Renal cortex interstitium (tissue), 15 donors: ENCODE data around the gene RAPH1. TPM values are rescaled to one million over a fixed set of nuclear protein-coding genes. Genes with fewer than 3 reads are reported as not detected.

Experiments used
- DNase-seq, 11 donors: peaks; one replicate each; pipeline ENCODE4 v3.0.0-alpha.2; 2013; ENCODE audit warnings: low read depth in 9 of 11, low spot score in 4 of 11; ENCODE audit errors: extremely low read depth in 1 of 11
- long read RNA-seq, 16 experiments: transcript quantifications; one replicate each; lab custom pipeline, GENCODE V29; 2026
- polyA plus RNA-seq, 3 donors: library from polyadenylated mRNA; unstranded; fragments of 120-200 nt; gene quantifications; one replicate each; pipeline ENCODE4 v1.2.1, GENCODE V29; 2013; ENCODE audit not compliant: insufficient read length in 3 of 3

The RAPH1 gene, protein sequence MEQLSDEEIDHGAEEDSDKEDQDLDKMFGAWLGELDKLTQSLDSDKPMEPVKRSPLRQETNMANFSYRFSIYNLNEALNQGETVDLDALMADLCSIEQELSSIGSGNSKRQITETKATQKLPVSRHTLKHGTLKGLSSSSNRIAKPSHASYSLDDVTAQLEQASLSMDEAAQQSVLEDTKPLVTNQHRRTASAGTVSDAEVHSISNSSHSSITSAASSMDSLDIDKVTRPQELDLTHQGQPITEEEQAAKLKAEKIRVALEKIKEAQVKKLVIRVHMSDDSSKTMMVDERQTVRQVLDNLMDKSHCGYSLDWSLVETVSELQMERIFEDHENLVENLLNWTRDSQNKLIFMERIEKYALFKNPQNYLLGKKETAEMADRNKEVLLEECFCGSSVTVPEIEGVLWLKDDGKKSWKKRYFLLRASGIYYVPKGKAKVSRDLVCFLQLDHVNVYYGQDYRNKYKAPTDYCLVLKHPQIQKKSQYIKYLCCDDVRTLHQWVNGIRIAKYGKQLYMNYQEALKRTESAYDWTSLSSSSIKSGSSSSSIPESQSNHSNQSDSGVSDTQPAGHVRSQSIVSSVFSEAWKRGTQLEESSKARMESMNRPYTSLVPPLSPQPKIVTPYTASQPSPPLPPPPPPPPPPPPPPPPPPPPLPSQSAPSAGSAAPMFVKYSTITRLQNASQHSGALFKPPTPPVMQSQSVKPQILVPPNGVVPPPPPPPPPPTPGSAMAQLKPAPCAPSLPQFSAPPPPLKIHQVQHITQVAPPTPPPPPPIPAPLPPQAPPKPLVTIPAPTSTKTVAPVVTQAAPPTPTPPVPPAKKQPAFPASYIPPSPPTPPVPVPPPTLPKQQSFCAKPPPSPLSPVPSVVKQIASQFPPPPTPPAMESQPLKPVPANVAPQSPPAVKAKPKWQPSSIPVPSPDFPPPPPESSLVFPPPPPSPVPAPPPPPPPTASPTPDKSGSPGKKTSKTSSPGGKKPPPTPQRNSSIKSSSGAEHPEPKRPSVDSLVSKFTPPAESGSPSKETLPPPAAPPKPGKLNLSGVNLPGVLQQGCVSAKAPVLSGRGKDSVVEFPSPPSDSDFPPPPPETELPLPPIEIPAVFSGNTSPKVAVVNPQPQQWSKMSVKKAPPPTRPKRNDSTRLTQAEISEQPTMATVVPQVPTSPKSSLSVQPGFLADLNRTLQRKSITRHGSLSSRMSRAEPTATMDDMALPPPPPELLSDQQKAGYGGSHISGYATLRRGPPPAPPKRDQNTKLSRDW
- polyA plus RNA-seq = 10 to 100 TPM; 16.8 to 19.8 (median 17.4) TPM
- long read RNA-seq, donor 1 = 0 reads
- long read RNA-seq, donor 2 = 0 reads
- long read RNA-seq, donor 3, full-length matches to known transcripts = 2 of 108 reads
- long read RNA-seq, donor 3, partial matches to known transcripts = 106 of 108 reads
- long read RNA-seq, donor 3, other reads (novel, unspliced or antisense) = 0 of 108 reads
- long read RNA-seq, donor 4 = 0 reads
- long read RNA-seq, donor 5 = 0 reads
- long read RNA-seq, donor 6, partial matches to known transcripts = 44 of 52 reads
- long read RNA-seq, donor 6, other reads (novel, unspliced or antisense) = 8 of 52 reads
- long read RNA-seq, donor 7, partial matches to known transcripts = 8 of 8 reads
- long read RNA-seq, donor 7, other reads (novel, unspliced or antisense) = 0 of 8 reads
- long read RNA-seq, donor 8, full-length matches to known transcripts = 1 of 198 reads
- long read RNA-seq, donor 8, partial matches to known transcripts = 197 of 198 reads
- long read RNA-seq, donor 8, other reads (novel, unspliced or antisense) = 0 of 198 reads
- long read RNA-seq, donor 9 = 0 reads
- long read RNA-seq, donor 10 = 0 reads
- long read RNA-seq, donor 11, full-length matches to known transcripts = 2 of 2 reads
- long read RNA-seq, donor 11, partial matches to known transcripts = 0 of 2 reads
- long read RNA-seq, donor 11, other reads (novel, unspliced or antisense) = 0 of 2 reads
- long read RNA-seq, donor 12 = 0 reads
- long read RNA-seq, donor 13, full-length matches to known transcripts = 2 of 2 reads
- long read RNA-seq, donor 13, partial matches to known transcripts = 0 of 2 reads
- long read RNA-seq, donor 13, other reads (novel, unspliced or antisense) = 0 of 2 reads
- long read RNA-seq, donor 14, full-length matches to known transcripts = 1 of 1 reads
- long read RNA-seq, donor 14, partial matches to known transcripts = 0 of 1 reads
- long read RNA-seq, donor 14, other reads (novel, unspliced or antisense) = 0 of 1 reads
- long read RNA-seq, donor 15, partial matches to known transcripts = 6 of 6 reads
- long read RNA-seq, donor 15, other reads (novel, unspliced or antisense) = 0 of 6 reads
- long read RNA-seq, donor 16, full-length matches to known transcripts = 1 of 29 reads
- long read RNA-seq, donor 16, partial matches to known transcripts = 28 of 29 reads
- long read RNA-seq, donor 16, other reads (novel, unspliced or antisense) = 0 of 29 reads

DNA sequence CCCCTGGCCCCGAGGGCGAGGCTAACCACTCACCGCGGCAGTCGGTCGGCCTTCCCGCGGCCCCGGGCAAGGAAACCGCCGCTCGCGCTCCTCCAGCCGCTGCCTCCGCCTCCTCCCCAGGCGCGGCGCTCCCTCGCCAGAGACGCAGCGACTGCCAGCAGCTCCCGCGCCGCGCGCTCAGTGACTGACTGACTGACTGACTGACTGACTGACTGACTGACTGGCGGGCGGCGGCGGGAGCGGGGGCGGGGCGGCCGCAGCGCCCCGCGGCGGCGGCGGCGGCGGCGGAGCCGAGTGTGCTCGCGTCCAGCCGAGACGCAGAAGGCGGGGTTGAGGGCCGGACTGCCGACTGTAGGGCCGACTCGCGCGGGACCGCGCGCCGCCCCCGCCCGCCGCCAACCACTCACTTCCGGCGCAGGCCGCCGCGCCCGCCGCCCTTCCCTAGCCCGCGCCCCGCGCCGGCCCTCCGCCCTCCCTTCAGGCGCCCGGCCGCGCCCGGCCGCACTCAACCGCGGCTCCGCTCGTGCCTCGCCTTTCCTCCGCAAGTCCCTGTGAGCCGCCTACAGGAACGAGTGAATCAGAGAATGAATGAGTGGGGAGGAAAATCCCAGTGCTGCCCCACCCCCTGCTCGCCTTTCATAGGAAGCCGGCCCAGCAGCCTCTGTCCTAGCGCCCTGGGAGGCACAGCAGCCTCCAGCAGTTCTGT, at the start of gene RAPH1:
RAPH1 (minus strand) TSS at position 224 of the 706 bp plus-strand sequence. CDS start 39,948 bp downstream, outside the sequence.
- DNase-seq = peak in 10 of 11 donors; percentile 53 to 78 (median 72)

DNA sequence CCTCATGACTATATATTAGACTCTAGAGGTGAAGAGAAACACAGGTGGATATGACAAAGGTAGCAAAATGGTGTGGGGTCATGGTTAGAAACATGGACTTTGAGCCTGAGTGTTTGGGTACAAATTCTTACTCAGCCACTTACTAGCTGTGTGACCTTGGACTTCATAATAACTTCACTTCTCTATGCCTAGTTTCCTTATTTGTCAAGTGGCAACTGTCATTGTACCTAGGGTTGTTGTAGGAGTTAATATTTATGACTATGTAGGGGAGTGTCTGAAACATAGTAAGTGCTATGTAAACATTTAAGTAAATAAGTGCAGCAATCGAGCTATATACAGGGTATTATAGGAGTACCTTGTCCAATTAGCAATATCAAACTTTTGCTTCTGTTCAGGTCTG, 49.7 kb upstream of the RAPH1 start:
- DNase-seq = no peak

DNA sequence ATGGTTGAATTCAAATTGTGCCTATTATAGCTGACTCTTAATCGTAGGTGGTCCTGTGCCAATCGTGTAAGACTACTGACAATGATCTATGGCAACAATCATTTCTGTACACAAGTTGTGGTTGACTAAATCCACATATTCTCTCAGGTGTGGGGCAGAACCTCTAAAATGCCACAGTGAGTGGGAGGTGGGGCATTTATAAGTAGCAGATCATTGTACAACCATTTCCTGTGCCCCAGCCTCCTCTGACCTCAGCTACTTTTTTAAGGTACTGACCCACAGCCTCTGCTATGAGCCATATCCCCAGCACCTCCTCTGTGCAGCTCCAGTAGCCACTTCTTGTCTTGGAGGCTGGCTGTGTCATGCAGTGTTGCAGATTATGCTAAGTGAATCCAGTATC, 48.6 kb upstream of the RAPH1 start:
- no peak for DNase-seq

DNA sequence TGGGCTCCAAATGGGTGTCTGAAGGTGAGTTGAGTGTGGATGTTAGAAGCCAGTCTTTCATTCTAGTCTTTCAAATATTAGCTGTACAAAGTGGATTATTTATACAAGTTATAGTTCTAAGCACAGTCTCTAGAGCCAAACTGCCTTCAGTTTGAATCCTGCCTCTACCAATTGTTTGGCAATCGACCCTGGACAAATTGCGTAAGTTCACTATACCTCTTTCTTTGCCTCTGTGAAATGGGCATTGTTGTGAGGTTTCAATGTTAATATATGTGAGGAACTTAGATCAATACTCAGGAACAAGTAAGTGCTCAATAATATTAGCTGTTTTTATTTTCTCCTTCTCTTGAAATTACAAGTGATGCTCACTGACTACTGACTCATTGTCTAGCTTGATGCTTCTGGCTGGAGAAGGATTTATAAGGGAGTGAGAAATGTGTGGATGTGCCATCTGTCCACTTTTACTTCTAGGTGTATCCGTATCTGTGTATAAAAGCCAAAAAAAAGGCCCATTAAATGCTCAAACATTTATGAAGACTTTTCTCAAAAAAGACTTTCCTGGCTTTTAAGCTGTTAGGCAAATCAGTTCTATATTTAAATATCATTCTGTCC, 48.1 kb upstream of the RAPH1 start:
- DNase-seq = no peak

DNA sequence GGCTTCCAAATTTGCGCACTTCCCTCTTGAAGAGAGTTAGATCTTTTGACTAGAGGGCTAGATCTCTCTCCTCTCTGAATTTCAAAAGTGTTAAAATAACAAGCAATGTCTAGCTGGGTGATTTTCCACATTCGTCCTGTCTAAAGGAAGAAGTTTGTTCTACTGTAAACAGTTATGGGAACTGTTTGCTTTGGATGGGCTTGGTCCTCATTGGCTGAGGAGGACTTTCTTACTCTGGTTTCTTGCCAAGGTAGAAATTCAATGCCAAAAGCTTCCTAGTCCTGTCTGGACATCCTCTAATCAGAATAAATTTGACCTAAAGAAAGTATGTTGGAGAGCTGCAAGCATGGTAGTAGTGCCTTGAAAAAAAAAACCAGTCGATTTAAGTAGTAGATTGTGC, 47.4 kb upstream of the RAPH1 start:
- no peak for DNase-seq

DNA sequence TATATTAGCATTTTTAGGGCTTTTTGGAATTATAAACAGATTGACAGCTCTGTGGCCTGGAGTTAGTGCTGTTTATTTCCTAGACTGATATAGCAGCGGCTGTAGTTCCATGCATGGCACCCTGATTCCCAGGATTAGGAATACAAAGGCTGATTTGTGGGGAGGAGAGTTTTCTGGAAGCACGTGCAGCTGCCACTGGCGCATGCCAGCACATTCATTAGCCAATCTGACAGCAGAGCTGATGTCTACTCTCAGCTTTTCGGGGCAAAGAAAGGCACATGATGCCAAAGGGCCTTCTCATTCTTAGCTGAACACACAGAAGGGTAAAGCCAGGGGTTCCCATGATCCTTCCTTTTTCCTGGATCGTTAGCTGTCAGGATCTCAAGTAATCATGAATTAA, 45.7 kb upstream of the RAPH1 start:
- no peak for DNase-seq

DNA sequence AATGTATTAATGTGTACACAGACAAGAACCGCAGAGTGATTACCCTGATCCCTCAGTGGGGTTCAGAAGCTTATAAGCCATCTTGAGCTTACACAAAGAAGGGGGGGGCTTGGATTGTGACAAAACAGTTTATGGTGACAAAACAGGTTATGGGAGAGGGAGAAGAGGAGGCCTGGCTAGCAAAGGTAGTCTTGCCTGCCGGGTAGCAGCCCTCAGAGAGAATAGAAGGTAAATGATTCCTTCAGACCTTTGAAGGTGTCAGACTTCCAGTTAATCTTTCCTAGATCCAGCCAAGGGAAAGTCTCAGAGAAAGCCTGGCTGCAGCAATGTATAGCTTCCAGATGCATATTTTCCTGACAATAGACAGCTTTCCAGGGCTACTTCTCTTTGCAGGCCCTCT, 44.6 kb upstream of the RAPH1 start:
- no peak for DNase-seq

DNA sequence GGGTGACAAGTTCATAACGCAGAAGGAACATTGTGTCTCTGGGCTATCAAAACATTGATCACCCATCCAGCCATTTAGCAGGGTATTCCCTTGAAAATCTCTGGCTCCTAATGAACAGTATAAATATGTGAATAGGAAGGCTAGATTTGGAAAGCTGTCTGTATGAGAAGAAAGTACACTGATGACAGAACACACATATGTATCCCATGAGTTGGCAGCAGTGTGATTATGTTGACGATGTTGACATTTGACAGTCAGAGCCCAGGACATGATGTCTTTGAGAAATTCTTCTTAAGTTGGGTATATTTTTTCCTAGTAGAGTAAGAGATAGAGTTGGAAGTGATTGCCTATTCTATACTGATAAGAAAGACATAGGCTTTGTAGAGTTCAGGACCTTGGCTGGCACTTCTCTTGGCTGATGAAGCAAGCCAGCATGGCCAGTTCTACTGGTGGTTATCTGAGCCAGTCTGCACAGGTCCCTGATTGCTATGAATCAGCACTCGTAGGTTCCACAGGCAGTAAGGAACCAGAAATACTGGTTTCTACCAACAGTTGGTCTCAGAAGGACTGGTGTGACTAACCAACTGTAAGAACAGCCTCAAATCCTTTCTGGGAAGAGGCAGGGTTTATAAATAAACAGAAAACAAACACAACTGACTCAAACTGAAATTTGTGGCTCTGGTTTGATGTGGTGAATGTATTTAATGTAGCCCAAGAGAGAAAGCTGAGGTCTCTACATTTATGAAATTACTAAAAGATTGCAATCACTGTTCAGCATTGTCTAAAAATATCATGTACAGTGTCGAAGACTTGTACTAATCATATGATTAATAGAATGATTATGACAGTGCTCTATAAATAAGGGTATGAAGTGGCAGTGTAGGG, 43.9 kb upstream of the RAPH1 start:
- DNase-seq = peak in 6 of 11 donors; percentile 37 to 61 (median 54)

DNA sequence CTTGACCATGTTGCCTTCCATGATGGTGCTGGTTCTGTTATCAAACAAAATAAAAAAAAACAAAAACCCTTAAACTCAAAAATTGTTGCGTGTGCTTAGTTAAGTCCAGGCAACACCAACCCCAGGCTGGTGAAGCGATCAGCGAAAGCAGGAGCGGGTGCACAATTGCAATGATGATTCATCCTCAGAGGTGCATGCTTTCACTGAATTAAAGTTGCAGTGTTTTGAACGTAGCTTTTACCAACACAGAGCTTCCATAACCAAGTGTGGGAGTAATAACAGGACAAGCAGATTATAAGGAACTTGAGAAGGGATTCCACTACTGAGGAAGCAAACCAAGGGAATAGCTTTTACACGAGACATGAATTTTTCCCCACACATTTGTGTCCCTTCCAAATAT, 39.7 kb upstream of the RAPH1 start:
- no peak for DNase-seq

DNA sequence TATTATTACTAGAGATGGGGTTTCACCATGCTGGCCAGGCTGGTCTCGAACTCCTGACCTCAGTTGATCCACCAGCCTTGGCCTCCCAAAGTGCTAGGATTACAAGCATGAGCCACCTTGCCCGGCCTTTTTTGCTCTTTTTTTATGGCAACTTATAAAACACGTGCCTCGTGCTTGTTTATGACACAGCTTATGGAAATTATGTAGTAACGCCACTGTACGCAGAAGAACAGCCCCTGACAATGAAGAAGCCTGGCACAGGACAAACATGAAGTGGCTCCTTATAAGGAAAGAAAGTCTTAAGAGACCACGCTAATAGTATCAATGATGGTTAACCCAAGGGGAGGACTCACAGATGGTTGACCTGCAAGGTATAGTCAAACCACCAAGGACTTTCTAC, 37.2 kb upstream of the RAPH1 start:
- DNase-seq = no peak

DNA sequence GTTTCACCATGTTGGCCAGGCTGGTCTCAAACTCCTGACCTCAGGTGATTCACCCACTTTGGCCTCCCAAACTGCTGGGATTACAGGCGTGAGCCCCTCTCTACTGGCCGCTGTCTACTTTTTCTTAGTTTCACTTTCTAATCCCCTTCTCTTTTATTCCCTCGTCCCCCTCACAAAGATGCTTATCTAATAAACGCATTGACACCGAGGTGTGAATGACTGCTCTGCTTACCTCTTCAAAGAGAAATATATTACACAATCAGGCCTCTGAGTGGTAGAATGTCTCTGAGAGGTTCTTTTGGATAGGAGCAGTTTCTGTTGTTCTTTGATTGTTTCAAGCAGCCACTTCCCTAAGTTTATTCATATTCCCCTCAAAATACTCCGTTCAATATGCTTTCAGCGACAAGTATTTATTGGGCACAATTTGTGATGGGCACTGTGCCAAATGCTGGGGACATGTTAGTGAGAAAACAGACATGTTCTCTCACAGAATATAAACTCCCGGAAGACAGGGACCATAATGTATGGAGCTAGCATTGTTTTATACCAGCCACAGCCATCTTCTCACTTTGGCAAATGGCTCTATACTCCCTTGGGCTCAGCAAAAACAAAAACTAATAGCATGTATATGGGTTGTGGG, 34.7 kb upstream of the RAPH1 start:
- DNase-seq = no peak

DNA sequence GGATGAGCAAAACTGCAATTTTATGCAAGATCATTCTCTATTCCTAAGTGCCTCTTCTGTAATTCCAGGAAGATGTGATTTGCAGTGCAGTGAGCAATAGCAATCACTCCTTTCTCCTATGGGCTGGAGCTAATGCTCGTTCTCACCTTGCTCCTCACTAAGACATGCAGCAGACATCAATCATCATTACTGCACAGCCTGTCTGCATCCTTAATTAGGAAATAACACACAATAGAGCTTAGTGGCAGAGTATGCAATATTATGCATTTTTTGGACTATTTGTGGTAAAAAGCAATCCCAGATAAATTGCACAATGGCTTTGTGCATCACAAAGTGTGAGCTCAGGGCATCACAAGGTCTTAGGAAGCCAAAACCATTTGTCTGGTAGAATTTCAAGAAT, 32.6 kb upstream of the RAPH1 start:
- no peak for DNase-seq

DNA sequence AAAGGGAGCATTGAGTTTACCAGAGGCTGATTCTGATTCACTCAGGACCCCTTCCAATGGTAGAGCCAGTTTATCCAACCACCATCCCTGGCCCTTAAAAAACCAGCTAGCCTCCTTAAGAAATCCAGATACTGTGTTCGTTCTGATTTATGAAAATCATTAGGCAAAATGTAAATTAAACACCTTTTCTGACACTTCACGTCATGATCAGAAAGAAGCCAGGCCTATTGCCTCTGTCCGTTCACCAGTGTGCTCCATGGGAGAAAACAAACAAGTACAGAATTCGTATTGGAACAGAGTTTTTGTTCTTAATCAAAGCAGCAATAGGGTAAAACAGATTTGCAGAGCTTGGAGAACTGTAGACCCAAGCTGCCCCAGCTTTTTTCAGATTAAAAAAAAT, 31.1 kb upstream of the RAPH1 start:
- no peak for DNase-seq

DNA sequence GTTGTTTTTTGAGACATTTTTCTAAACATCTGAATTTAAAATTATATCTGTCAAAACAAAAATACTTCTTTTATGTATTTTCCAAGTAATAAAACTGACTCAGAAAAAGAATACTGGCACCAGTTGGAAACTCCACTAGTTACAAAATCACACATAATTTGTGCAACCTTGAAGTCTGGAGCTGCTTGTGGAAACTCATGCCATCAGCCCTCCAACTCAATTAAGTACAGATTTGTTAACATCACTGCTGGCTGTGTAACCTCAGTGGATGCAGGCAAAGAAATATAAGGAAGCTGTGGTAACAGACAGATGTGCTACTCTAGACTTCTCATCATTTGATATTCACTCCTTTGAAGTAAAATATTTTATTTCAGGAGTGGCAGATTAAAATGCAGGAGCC, 30.0 kb upstream of the RAPH1 start:
- DNase-seq = no peak

DNA sequence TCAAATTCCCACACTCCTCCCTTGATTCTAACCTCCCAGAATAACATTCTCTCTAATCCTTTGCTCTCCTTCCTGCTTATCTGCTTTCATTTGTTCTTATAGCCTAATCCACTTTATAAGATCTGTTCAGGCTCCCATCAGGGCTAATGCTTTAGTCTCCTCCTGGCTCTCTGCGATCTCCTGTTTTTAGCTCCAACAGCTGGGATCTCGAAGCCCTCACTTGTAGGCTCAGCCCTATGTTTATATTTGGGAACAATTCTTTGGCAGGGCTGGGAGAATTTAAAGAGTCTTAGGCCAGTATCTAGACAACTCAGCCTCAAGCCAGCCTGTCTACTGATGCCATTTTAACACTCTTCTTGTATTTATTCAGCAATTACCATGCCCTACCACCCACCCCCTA, 27.2 kb upstream of the RAPH1 start:
- no peak for DNase-seq
